DOHH2 (cell line): ENCODE measurements around the gene ATP5F1E.

Source experiments
- EZH2phosphoT487 ChIP-seq: fragments of 200-600 bp; sonication (generic); IDR thresholded peaks from 2 replicates; pipeline ENCODE4 v1.6.1; 2017; ENCODE audit warnings: borderline replicate concordance, mild to moderate bottlenecking, antibody characterized with exemption, low read length, moderate library complexity, mixed read lengths
- TF ChIP-seq, protein P1 (sequence below): fragments of 200-600 bp; sonication (generic); IDR thresholded peaks from one replicate; pipeline ENCODE4 v1.5.1; 2014; ENCODE audit warnings: antibody characterized with exemption, mild to moderate bottlenecking, low read depth, low read length; ENCODE audit not compliant: poor library complexity, severe bottlenecking

DNA sequence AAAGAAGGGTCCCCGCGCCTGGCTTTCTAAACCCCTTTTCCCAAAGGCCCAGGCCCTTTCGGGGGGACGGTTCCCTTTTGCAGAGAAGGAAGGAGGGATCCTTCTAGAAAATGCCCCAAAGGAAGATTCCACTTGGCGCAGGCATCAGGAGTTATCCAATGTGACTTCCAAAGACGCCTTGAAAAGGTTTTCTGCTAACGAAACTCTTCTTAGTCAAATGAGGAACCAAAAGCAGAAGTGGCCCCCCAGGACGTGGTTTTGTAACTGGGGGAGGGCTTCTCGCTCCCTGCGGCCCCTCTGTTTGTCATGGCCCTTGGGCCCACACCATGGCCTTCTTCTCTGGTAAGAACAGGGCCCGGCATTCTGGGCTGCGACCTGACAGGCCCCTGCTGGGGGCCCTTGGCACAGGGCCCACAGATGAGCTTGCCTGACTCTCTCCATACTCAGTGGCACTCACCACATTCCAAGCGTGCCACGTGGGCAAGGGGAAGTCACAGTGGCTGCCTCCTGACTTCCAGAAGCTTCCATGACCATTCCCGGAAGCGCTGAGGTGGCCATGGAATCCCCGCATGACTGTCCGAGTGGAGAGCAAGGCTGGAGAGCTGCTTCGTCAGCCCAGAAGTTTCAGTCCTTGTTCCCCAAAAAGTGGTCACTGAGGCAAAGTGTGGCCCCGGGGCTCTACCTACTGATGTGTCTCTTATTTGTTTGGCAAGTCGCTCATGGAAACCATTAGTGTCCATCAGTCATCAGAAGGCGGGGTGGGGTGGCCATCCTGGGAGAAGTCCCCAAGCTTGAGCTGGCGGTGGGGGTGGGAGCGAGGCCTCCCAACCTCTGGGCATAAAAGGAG is 24.2 kb downstream of the ATP5F1E start:
- TF ChIP-seq, protein P1, sequence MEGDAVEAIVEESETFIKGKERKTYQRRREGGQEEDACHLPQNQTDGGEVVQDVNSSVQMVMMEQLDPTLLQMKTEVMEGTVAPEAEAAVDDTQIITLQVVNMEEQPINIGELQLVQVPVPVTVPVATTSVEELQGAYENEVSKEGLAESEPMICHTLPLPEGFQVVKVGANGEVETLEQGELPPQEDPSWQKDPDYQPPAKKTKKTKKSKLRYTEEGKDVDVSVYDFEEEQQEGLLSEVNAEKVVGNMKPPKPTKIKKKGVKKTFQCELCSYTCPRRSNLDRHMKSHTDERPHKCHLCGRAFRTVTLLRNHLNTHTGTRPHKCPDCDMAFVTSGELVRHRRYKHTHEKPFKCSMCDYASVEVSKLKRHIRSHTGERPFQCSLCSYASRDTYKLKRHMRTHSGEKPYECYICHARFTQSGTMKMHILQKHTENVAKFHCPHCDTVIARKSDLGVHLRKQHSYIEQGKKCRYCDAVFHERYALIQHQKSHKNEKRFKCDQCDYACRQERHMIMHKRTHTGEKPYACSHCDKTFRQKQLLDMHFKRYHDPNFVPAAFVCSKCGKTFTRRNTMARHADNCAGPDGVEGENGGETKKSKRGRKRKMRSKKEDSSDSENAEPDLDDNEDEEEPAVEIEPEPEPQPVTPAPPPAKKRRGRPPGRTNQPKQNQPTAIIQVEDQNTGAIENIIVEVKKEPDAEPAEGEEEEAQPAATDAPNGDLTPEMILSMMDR, result no peak
- TF ChIP-seq EZH2phosphoT487, result no peak
